GM10266 (cell line): Measurements from ENCODE around the gene CCDC201.

Experiments
- DNase-seq: peaks from one replicate; pipeline ENCODE4 v3.0.0; 2012; ENCODE audit errors: extremely low spot score
- TF ChIP-seq, protein P1 (sequence below): IDR thresholded peaks from 2 replicates; pipeline ENCODE4 v1.5.1; 2012; ENCODE audit warnings: mild to moderate bottlenecking, low read depth; ENCODE audit not compliant: control insufficient read depth, insufficient read depth; ENCODE audit errors: missing control alignments

The CCDC201 gene

GRCh38 chr7:45881759-45882464 lies 9.0 kb upstream of the CCDC201 start:
- no peak for DNase-seq
- TF ChIP-seq, protein P1, sequence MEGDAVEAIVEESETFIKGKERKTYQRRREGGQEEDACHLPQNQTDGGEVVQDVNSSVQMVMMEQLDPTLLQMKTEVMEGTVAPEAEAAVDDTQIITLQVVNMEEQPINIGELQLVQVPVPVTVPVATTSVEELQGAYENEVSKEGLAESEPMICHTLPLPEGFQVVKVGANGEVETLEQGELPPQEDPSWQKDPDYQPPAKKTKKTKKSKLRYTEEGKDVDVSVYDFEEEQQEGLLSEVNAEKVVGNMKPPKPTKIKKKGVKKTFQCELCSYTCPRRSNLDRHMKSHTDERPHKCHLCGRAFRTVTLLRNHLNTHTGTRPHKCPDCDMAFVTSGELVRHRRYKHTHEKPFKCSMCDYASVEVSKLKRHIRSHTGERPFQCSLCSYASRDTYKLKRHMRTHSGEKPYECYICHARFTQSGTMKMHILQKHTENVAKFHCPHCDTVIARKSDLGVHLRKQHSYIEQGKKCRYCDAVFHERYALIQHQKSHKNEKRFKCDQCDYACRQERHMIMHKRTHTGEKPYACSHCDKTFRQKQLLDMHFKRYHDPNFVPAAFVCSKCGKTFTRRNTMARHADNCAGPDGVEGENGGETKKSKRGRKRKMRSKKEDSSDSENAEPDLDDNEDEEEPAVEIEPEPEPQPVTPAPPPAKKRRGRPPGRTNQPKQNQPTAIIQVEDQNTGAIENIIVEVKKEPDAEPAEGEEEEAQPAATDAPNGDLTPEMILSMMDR, result no peak

- no peak for DNase-seq
These were observed 8.4 kb upstream of the CCDC201 start for GRCh38 chr7:45881280-45881758.

DNA sequence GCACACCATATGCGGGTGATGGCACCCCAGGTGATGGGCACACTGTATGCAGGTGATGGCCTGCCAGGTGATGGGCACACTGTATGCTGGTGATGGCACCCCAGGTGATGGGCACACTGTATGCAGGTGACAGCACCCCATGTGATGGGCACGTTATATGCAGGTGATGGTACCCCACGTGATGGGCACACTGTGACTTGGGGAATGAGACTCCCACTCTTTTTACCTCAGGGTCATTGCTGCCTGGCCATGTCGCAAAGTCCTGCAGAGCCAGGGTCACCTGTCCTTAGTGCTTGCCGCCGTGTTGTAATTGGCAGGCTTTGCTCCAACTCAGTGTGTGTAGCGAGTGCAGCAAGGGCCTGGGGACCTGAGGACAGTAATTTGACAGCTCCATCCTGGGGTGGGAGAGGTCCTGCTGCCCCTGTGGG lies 7.6 kb upstream of the CCDC201 start:
- TF ChIP-seq, protein P1, result no peak
- DNase-seq, result no peak

More at GRCh38 chr7:45881280-45881758, 8.4 kb upstream of the CCDC201 start:
- TF ChIP-seq, protein P1, result no peak

GRCh38 chr7:45878457-45879144 lies 5.7 kb upstream of the CCDC201 start:
- DNase-seq, result no peak
- TF ChIP-seq, protein P1, result no peak

DNA sequence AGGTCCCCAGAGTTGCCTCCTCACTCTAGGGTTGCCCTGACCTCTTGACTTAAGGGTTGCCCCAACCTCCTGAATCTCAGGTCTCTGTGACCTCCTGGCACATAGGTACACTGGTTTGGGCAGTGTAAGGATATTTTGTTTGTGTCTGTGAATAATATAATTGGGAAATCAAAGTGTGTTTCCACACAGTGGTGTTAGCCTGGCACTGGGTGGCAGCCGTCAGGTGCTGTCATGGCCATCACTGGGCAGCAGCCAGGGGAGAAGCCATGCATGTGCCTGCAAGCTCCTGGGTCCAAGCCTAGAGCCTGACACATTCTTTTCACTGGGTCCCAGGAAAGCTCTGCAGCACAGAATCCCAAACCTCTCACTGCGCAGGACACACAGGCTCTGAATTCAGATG lies 3.6 kb upstream of the CCDC201 start:
- DNase-seq, result no peak
- TF ChIP-seq, protein P1, result no peak

GRCh38 chr7:45874408-45875131 lies 1.7 kb upstream of the CCDC201 start:
- TF ChIP-seq, protein P1, result no peak
- DNase-seq, result no peak
